Skeletal muscle satellite cell (primary cell): ENCODE data around the gene TRNP1.

ENCODE experiments used
- H3K27me3 ChIP-seq: 2 replicates; pipeline ENCODE4 v1.7.0; 2013; ENCODE audit warnings: low read length; ENCODE audit not compliant: control insufficient read depth, insufficient read depth
- H3K36me3 ChIP-seq: 2 replicates; pipeline ENCODE4 v1.7.0; 2013; ENCODE audit warnings: mild to moderate bottlenecking, control low read depth, low read length; ENCODE audit not compliant: insufficient read depth
- H3K4me1 ChIP-seq: 2 replicates; pipeline ENCODE4 v1.7.0; 2013; ENCODE audit warnings: low read length; ENCODE audit not compliant: control insufficient read depth, insufficient read depth
- H3K4me2 ChIP-seq: 2 replicates; pipeline ENCODE4 v1.7.0; 2013; ENCODE audit warnings: mild to moderate bottlenecking, low read length
- H3K4me3 ChIP-seq: 2 replicates; pipeline ENCODE4 v1.7.0; 2013; ENCODE audit warnings: low read length
- H3K9ac ChIP-seq: 2 replicates; pipeline ENCODE4 v1.7.0; 2013; ENCODE audit warnings: mild to moderate bottlenecking, low read depth, low read length, moderate library complexity
- H3K9me3 ChIP-seq: replicated peaks from 2 replicates; pipeline ENCODE4 v1.7.0; 2013; ENCODE audit warnings: mild to moderate bottlenecking, control low read depth, low read length

TRNP1 gene

DNA sequence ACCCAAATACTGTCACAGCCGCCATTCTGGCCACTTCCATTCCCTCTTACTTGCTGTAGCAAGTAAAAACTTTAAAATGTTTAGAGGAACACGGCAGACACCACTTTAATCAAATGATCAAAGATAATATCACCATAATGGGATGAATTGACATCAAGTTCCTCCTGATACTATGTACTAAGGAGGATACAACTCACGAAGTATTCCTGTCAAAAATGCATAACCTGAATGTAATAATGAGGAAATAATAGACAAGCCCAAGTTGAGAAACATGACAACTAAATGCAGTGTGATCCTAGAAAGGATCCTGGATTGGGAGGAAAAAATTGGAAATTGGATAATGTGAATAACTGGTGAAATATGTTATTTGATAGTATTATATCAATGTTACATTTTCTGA, 37.2 kb upstream of the TRNP1 start:
- Histone ChIP-seq H3K36me3 (no peaks in the 10 kb centered on the region), H3K9ac (no peak overlapping the region), H3K27me3 (peaks cover 16% of the 10 kb centered on the region), H3K4me2 (no peak overlapping the region), H3K4me3 (no peak overlapping the region), H3K4me1 (peaks cover 17% of the 10 kb centered on the region), H3K9me3 (peaks cover 4% of the 10 kb centered on the region)

DNA sequence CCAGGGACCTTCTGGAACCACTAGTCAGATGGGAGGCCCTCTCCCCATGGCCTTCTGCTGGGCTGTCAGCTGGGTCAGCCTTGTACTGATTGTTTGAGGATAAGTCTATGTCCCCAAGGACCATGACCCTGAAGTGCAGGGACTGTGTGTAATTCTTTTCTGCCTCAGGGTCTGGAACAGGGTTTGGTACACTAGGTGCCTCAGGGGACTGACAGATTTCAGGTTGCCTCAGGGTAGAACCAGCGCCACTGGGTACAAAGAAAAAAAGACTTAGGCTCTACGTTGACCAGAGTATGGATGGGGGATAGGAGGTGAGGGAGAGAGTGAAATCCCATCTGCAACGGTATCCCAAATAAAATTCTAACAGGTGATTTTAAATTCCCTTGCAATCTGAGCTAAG, 36.2 kb upstream of the TRNP1 start:
- peaks cover 27% of the 10 kb centered on the region for H3K4me1 ChIP-seq
- peaks cover 4% of the 10 kb centered on the region for H3K9me3 ChIP-seq
- H3K36me3 ChIP-seq = no peaks in the 10 kb centered on the region
- no peak overlapping the region for H3K9ac ChIP-seq
- peaks cover 16% of the 10 kb centered on the region for H3K27me3 ChIP-seq
- no peak overlapping the region for H3K4me2 ChIP-seq
- no peak overlapping the region for H3K4me3 ChIP-seq

GRCh38 chr1:26959270-26959669, 34.2 kb upstream of the TRNP1 start:
- Histone ChIP-seq H3K9ac (no peak overlapping the region), H3K27me3 (peaks cover 16% of the 10 kb centered on the region), H3K4me3 (no peak overlapping the region), H3K4me2 (peak overlapping the region; percentile 85), H3K9me3 (peaks cover 4% of the 10 kb centered on the region), H3K36me3 (no peaks in the 10 kb centered on the region), H3K4me1 (peaks cover 29% of the 10 kb centered on the region)

- Histone ChIP-seq H3K4me1 (peaks cover 29% of the 10 kb centered on the region), H3K9ac (peak within 1 kb of the TSS; percentile 46), H3K36me3 (no peaks in the 10 kb centered on the region), H3K27me3 (peaks cover 16% of the 10 kb centered on the region), H3K4me2 (peak within 1 kb of the TSS; percentile 85), H3K9me3 (peaks cover 4% of the 10 kb centered on the region), H3K4me3 (peak within 1 kb of the TSS; percentile 52)
These were observed 33.5 kb upstream of the TRNP1 start, which contains the start of gene KDF1 for GRCh38 chr1:26959722-26960624. KDF1 (minus strand) TSS chr1:26960468; CDS start chr1:26952380, 8,088 bp downstream.

- Histone ChIP-seq H3K27me3 (peaks cover 16% of the 10 kb centered on the region), H3K4me1 (peaks cover 29% of the 10 kb centered on the region)
These were observed 32.9 kb upstream of the TRNP1 start for GRCh38 chr1:26960625-26960966.

GRCh38 chr1:26961826-26962225, 31.7 kb upstream of the TRNP1 start:
- peak overlapping the region; percentile 32 for H3K4me2 ChIP-seq
- no peak overlapping the region for H3K4me3 ChIP-seq
- no peak overlapping the region for H3K9ac ChIP-seq
- H3K4me1 ChIP-seq = peaks cover 29% of the 10 kb centered on the region
- no peaks in the 10 kb centered on the region for H3K9me3 ChIP-seq
- peaks cover 16% of the 10 kb centered on the region for H3K27me3 ChIP-seq
- no peaks in the 10 kb centered on the region for H3K36me3 ChIP-seq

More at GRCh38 chr1:26960625-26960966, 32.9 kb upstream of the TRNP1 start:
- Histone ChIP-seq H3K9ac (no peak overlapping the region), H3K9me3 (peaks cover 4% of the 10 kb centered on the region), H3K36me3 (no peaks in the 10 kb centered on the region), H3K4me3 (no peak overlapping the region), H3K4me2 (peak overlapping the region; percentile 85)

GRCh38 chr1:26965213-26965612, 28.3 kb upstream of the TRNP1 start:
- H3K4me1 ChIP-seq = peaks cover 21% of the 10 kb centered on the region
- H3K9me3 ChIP-seq = no peaks in the 10 kb centered on the region
- no peak overlapping the region for H3K4me2 ChIP-seq
- no peaks in the 10 kb centered on the region for H3K36me3 ChIP-seq
- H3K9ac ChIP-seq = no peak overlapping the region
- no peak overlapping the region for H3K4me3 ChIP-seq
- H3K27me3 ChIP-seq = peaks cover 9% of the 10 kb centered on the region

- Histone ChIP-seq H3K9me3 (no peaks in the 10 kb centered on the region), H3K4me3 (no peak overlapping the region), H3K9ac (no peak overlapping the region), H3K4me2 (no peak overlapping the region), H3K36me3 (no peaks in the 10 kb centered on the region), H3K4me1 (peaks cover 17% of the 10 kb centered on the region), H3K27me3 (peaks cover 9% of the 10 kb centered on the region)
These were observed 27.9 kb upstream of the TRNP1 start for GRCh38 chr1:26965628-26966027.

GRCh38 chr1:26970810-26971209, 22.7 kb upstream of the TRNP1 start:
- no peak overlapping the region for H3K9ac ChIP-seq
- H3K4me2 ChIP-seq = no peak overlapping the region
- peaks cover 5% of the 10 kb centered on the region for H3K4me1 ChIP-seq
- peaks cover 17% of the 10 kb centered on the region for H3K27me3 ChIP-seq
- H3K9me3 ChIP-seq = no peaks in the 10 kb centered on the region
- H3K4me3 ChIP-seq = no peak overlapping the region
- H3K36me3 ChIP-seq = no peaks in the 10 kb centered on the region

GRCh38 chr1:26971590-26971989, 21.9 kb upstream of the TRNP1 start:
- Histone ChIP-seq H3K9ac (no peak overlapping the region), H3K27me3 (peaks cover 17% of the 10 kb centered on the region), H3K4me2 (no peak overlapping the region), H3K36me3 (no peaks in the 10 kb centered on the region), H3K4me1 (peaks cover 5% of the 10 kb centered on the region), H3K9me3 (no peaks in the 10 kb centered on the region), H3K4me3 (no peak overlapping the region)

- H3K4me2 ChIP-seq = no peak overlapping the region
- no peak overlapping the region for H3K4me3 ChIP-seq
- no peaks in the 10 kb centered on the region for H3K9me3 ChIP-seq
- H3K9ac ChIP-seq = no peak overlapping the region
- H3K36me3 ChIP-seq = no peaks in the 10 kb centered on the region
- peaks cover 17% of the 10 kb centered on the region for H3K27me3 ChIP-seq
- H3K4me1 ChIP-seq = peaks cover 5% of the 10 kb centered on the region
These were observed 21.1 kb upstream of the TRNP1 start for GRCh38 chr1:26972390-26972789.

GRCh38 chr1:26972821-26973220, 20.7 kb upstream of the TRNP1 start:
- Histone ChIP-seq H3K27me3 (peaks cover 17% of the 10 kb centered on the region), H3K4me3 (no peak overlapping the region), H3K9me3 (no peaks in the 10 kb centered on the region), H3K4me2 (no peak overlapping the region), H3K9ac (no peak overlapping the region), H3K36me3 (no peaks in the 10 kb centered on the region), H3K4me1 (peaks cover 5% of the 10 kb centered on the region)
